Keratinocyte (primary cell): ENCODE data around the gene DEPDC7. TPM values are rescaled to one million over a fixed set of nuclear protein-coding genes. Genes with fewer than 3 reads are reported as not detected.

Source experiments
- DNase-seq: peaks from one replicate; pipeline ENCODE4 v3.0.0-alpha.2; 2011; ENCODE audit warnings: low read depth, missing footprints, low spot score
- FAIRE-seq: peaks from 2 replicates; lab custom pipeline; 2011; peaks lifted over from hg19 to GRCh38; lab: Jason Lieb, UNC
- H2AFZ ChIP-seq: 2 replicates; pipeline ENCODE4 v1.6.0; 2012; ENCODE audit warnings: low read length, control low read depth, inconsistent platforms; ENCODE audit not compliant: control insufficient read depth
- H3K27ac ChIP-seq: 2 replicates; pipeline ENCODE4 v1.5.1; 2011; ENCODE audit warnings: low read length; ENCODE audit not compliant: control insufficient read depth, insufficient read depth
- H3K27me3 ChIP-seq: 3 replicates; pipeline ENCODE4 v1.6.0; 2011; ENCODE audit warnings: low read length; ENCODE audit not compliant: control insufficient read depth, insufficient read depth; ENCODE audit errors: extremely low read depth
- H3K36me3 ChIP-seq, 2 experiments: 2 replicates in 1 of 2; 3 replicates in 1 of 2; pipeline ENCODE4 v1.5.1; 2011; ENCODE audit warnings: low read length in 2 of 2, mild to moderate bottlenecking in 1 of 2; ENCODE audit not compliant: control insufficient read depth in 2 of 2, insufficient read depth in 2 of 2; ENCODE audit errors: extremely low read depth in 1 of 2
- H3K4me1 ChIP-seq: 3 replicates; pipeline ENCODE4 v1.5.1; 2011; ENCODE audit warnings: low read length; ENCODE audit not compliant: control insufficient read depth, insufficient read depth; ENCODE audit errors: extremely low read depth
- H3K4me2 ChIP-seq: 3 replicates; pipeline ENCODE4 v1.6.0; 2011; ENCODE audit warnings: low read depth, low read length; ENCODE audit not compliant: control insufficient read depth, insufficient read depth; ENCODE audit errors: extremely low read depth
- H3K4me3 ChIP-seq, 3 experiments: fragments of 200-600 bp in 1 of 3; sonication (generic) in 1 of 3; 2 replicates in 2 of 3; 3 replicates in 1 of 3; pipeline ENCODE4 v1.5.1; 2011 to 2016; ENCODE audit warnings: low read length in 3 of 3, mild to moderate bottlenecking in 3 of 3, control low read depth in 2 of 3, inconsistent platforms in 1 of 3, low read depth in 1 of 3, mixed read lengths in 1 of 3, mixed run types in 1 of 3, moderate library complexity in 1 of 3; ENCODE audit not compliant: control insufficient read depth in 2 of 3, insufficient read depth in 2 of 3; ENCODE audit errors: extremely low read depth in 1 of 3
- H3K79me2 ChIP-seq: 2 replicates; pipeline ENCODE4 v1.6.0; 2012; ENCODE audit warnings: low read length; ENCODE audit not compliant: control insufficient read depth, insufficient read depth
- H3K9ac ChIP-seq: 3 replicates; pipeline ENCODE4 v1.6.0; 2011; ENCODE audit warnings: low read length; ENCODE audit not compliant: control insufficient read depth, insufficient read depth; ENCODE audit errors: extremely low read depth
- H3K9me1 ChIP-seq: 3 replicates; pipeline ENCODE4 v1.6.0; 2011; ENCODE audit warnings: low read length; ENCODE audit not compliant: control insufficient read depth, insufficient read depth; ENCODE audit errors: extremely low read depth
- H3K9me3 ChIP-seq: 2 replicates; pipeline ENCODE4 v1.5.1; 2012; ENCODE audit warnings: low read depth, low read length; ENCODE audit not compliant: control insufficient read depth
- H4K20me1 ChIP-seq: 3 replicates; pipeline ENCODE4 v1.6.0; 2011; ENCODE audit warnings: low read length; ENCODE audit not compliant: control insufficient read depth, insufficient read depth; ENCODE audit errors: extremely low read depth
- CTCF ChIP-seq, 3 experiments: IDR thresholded peaks in 1 of 3; conservative IDR thresholded peaks in 1 of 3; optimal IDR thresholded peaks in 1 of 3; 2 replicates in 2 of 3; 3 replicates in 1 of 3; pipeline versions ENCODE3 to v1.5.1; 2011; ENCODE audit warnings: low read length in 3 of 3, mild to moderate bottlenecking in 3 of 3, moderate library complexity in 2 of 3, control low read depth in 1 of 3, inconsistent platforms in 1 of 3; ENCODE audit not compliant: insufficient read depth in 2 of 3; ENCODE audit errors: extremely low read depth in 1 of 3
- EZH2 ChIP-seq: IDR thresholded peaks from one replicate; pipeline ENCODE4 v1.6.1; 2012; ENCODE audit warnings: inconsistent platforms, mild to moderate bottlenecking, low read length, moderate library complexity
- dilution Hi-C: fragments of 300-500 bp; cut with MboI; formaldehyde crosslinking; loops from one replicate; pipeline ENCODE4 v1.7.0; 2020; ENCODE audit warnings: low sequenced_read_pairs; ENCODE audit not compliant: extremely low pct_ligation_motif_present
- polyA plus RNA-seq, 5 experiments: library from polyadenylated mRNA; depleted of rRNA in 3 of 5; stranded (reverse) in 3 of 5; stranded (forward) in 1 of 5; unstranded in 1 of 5; fragments of >200 nt; gene quantifications; 1 replicate in 1 of 5; 2 replicates in 3 of 5; 3 replicates in 1 of 5; pipeline versions ENCODE4 v1.2.1 to v1.2.3, GENCODE V29; 2011 to 2012; ENCODE audit warnings: missing spikeins in 2 of 5, low read depth in 1 of 5, low replicate concordance in 1 of 5

Gene DEPDC7
- polyA plus RNA-seq, 1 donor (not counting 4 experiments of a cell fraction or from before 2014, with no cell fraction given): 29.8 TPM

GRCh38 chr11:33006010-33006409 lies 9.7 kb upstream of the DEPDC7 start:
- no peak overlapping the region for H3K9ac ChIP-seq
- H3K4me1 ChIP-seq: peaks cover 10% of the 10 kb centered on the region
- no peaks in the 10 kb centered on the region for H3K36me3 ChIP-seq
- no peaks in the 10 kb centered on the region for H3K9me3 ChIP-seq
- DNase-seq (no peak), FAIRE-seq (no peak)
- dilution Hi-C loops: no loop called here
- no peaks in the 10 kb centered on the region for H3K79me2 ChIP-seq
- no peak overlapping the region for H3K27ac ChIP-seq
- no peaks in the 10 kb centered on the region for H3K27me3 ChIP-seq
- no peak overlapping the region for H3K4me3 ChIP-seq
- TF ChIP-seq CTCF (optimal IDR thresholded peaks at IDR 0.05 in 1 of 3, IDR thresholded peaks at IDR 0.05 in 1 of 3, conservative IDR thresholded peaks at IDR 0.05 in 1 of 3; ENCODE audit: extremely low read depth in 1 of 3, insufficient read depth in 2 of 3, low read length in 3 of 3) (no peak), EZH2 (no peak)
- H4K20me1 ChIP-seq: no peaks in the 10 kb centered on the region
- no peak overlapping the region for H2AFZ ChIP-seq
- H3K9me1 ChIP-seq: no peaks in the 10 kb centered on the region
- H3K4me2 ChIP-seq: no peak overlapping the region

- TF ChIP-seq EZH2 (no peak), CTCF (optimal IDR thresholded peaks at IDR 0.05 in 1 of 3, IDR thresholded peaks at IDR 0.05 in 1 of 3, conservative IDR thresholded peaks at IDR 0.05 in 1 of 3; ENCODE audit: extremely low read depth in 1 of 3, insufficient read depth in 2 of 3, low read length in 3 of 3) (no peak)
- Histone ChIP-seq H3K27ac (no peak overlapping the region), H2AFZ (no peak overlapping the region), H3K4me2 (no peak overlapping the region), H3K4me1 (peaks cover 29% of the 10 kb centered on the region), H3K36me3 (no peaks in the 10 kb centered on the region), H3K9ac (no peak overlapping the region), H3K9me1 (no peaks in the 10 kb centered on the region), H3K79me2 (peaks cover 26% of the 10 kb centered on the region), H3K27me3 (no peaks in the 10 kb centered on the region), H3K9me3 (no peaks in the 10 kb centered on the region), H4K20me1 (no peaks in the 10 kb centered on the region), H3K4me3 (no peak overlapping the region)
- no peak for DNase-seq
- no peak for FAIRE-seq
- dilution Hi-C loops: no loop called here
Observed at GRCh38 chr11:33013755-33014154, 1.9 kb upstream of the DEPDC7 start.
